SK-N-SH (cell line): ENCODE data around the gene EIF4E1B. TPM values are rescaled to one million over a fixed set of nuclear protein-coding genes. Genes with fewer than 3 reads are reported as not detected.

Experiments used
- CTCF ChIA-PET: fragments of 300-600, 350-600 bp; formaldehyde crosslinking; extraction: SDS; loops from one replicate; lab custom pipeline; 2021; lab: Yijun Ruan, JAX
- POLR2A ChIA-PET: fragments of 350-600 bp; sonication (Branson Sonifier 250); formaldehyde crosslinking; extraction: SDS; loops from one replicate; lab custom pipeline; 2020; ENCODE audit warnings: antibody characterized with exemption, inconsistent platforms; lab: Yijun Ruan, JAX
- DNase-seq: peaks from one replicate; pipeline ENCODE4 v3.0.0; 2012
- H2AFZ ChIP-seq: fragments of 200-600 bp; sonication (generic); 2 replicates; pipeline ENCODE4 v1.8.1; 2016; ENCODE audit warnings: antibody characterized with exemption, mild to moderate bottlenecking, low read depth
- H3F3A ChIP-seq: fragments of 200-600 bp; sonication (generic); replicated peaks from 2 replicates; pipeline ENCODE3; 2016; ENCODE audit warnings: antibody characterized with exemption, mild to moderate bottlenecking; ENCODE audit not compliant: insufficient read depth
- H3K27ac ChIP-seq, 2 experiments: fragments of 200-500 bp in 1 of 2; fragments of 200-600 bp in 1 of 2; sonication (Bioruptor generic) in 1 of 2; sonication (generic), shearing (Covaris generic) in 1 of 2; 2 replicates each; pipeline versions ENCODE4 v1.5.1 to v1.6.1; 2014 to 2016; ENCODE audit warnings: low read depth in 2 of 2, inconsistent platforms in 1 of 2, low read length in 1 of 2, mild to moderate bottlenecking in 1 of 2, mixed read lengths in 1 of 2
- H3K27me3 ChIP-seq: fragments of 200-600 bp; sonication (generic), shearing (Covaris generic); 2 replicates; pipeline ENCODE4 v1.6.1; 2016; ENCODE audit warnings: mixed run types; ENCODE audit not compliant: insufficient read depth
- H3K36me3 ChIP-seq, 2 experiments: fragments of 200-500 bp in 1 of 2; fragments of 200-600 bp in 1 of 2; sonication (Bioruptor generic) in 1 of 2; sonication (generic) in 1 of 2; replicated peaks in 1 of 2; 2 replicates each; pipeline versions ENCODE3 to v1.5.1; 2014 to 2016; ENCODE audit warnings: low read length in 1 of 2, mild to moderate bottlenecking in 1 of 2; ENCODE audit not compliant: insufficient read depth in 2 of 2, control insufficient read depth in 1 of 2
- H3K4me1 ChIP-seq, 2 experiments: fragments of 200-500 bp in 1 of 2; fragments of 200-600 bp in 1 of 2; sonication (Bioruptor generic) in 1 of 2; sonication (generic), shearing (Covaris generic) in 1 of 2; 2 replicates each; pipeline versions ENCODE4 v1.5.1 to v1.6.1; 2014 to 2016; ENCODE audit warnings: low read depth in 1 of 2, low read length in 1 of 2, mixed run types in 1 of 2; ENCODE audit not compliant: insufficient read depth in 2 of 2, control insufficient read depth in 1 of 2
- H3K4me2 ChIP-seq: fragments of 200-600 bp; sonication (generic), shearing (Covaris generic); 2 replicates; pipeline ENCODE4 v1.6.1; 2017; ENCODE audit warnings: mixed run types
- H3K4me3 ChIP-seq, 2 experiments: fragments of 200-500 bp in 1 of 2; fragments of 200-600 bp in 1 of 2; sonication (Bioruptor generic) in 1 of 2; sonication (generic), shearing (Covaris generic) in 1 of 2; 2 replicates each; pipeline versions ENCODE4 v1.5.1 to v1.8.1; 2014 to 2016; ENCODE audit warnings: low read depth in 2 of 2, inconsistent platforms in 1 of 2, low read length in 1 of 2, mild to moderate bottlenecking in 1 of 2, mixed read lengths in 1 of 2, moderate library complexity in 1 of 2
- H3K79me2 ChIP-seq: fragments of 200-600 bp; sonication (generic); 2 replicates; pipeline ENCODE4 v1.8.1; 2017; ENCODE audit warnings: mild to moderate bottlenecking; ENCODE audit not compliant: insufficient read depth
- H3K9ac ChIP-seq: fragments of 200-600 bp; sonication (generic); 2 replicates; pipeline ENCODE4 v1.6.1; 2017; ENCODE audit warnings: mixed run types
- H3K9me2 ChIP-seq: fragments of 200-600 bp; sonication (generic); 2 replicates; pipeline ENCODE4 v1.6.1; 2017; ENCODE audit warnings: mixed run types
- H3K9me3 ChIP-seq: fragments of 200-600 bp; sonication (generic); 2 replicates; pipeline ENCODE4 v1.6.1; 2017; ENCODE audit warnings: mixed run types, mild to moderate bottlenecking, moderate library complexity
- H4K20me1 ChIP-seq: fragments of 200-600 bp; sonication (generic); 2 replicates; pipeline ENCODE4 v1.6.1; 2017; ENCODE audit warnings: mild to moderate bottlenecking, mixed run types; ENCODE audit not compliant: insufficient read depth
- ELF1 ChIP-seq: IDR thresholded peaks from 2 replicates; pipeline ENCODE4 v1.4.0; 2012
- FOXJ3 ChIP-seq: sonication (generic); formaldehyde crosslinking; IDR thresholded peaks from 2 replicates; pipeline ENCODE4 v1.5.1; 2020; ENCODE audit warnings: mild to moderate bottlenecking, missing genetic modification reagents
- MAX ChIP-seq: IDR thresholded peaks from 2 replicates; pipeline ENCODE4 v1.4.0; 2012; ENCODE audit warnings: low read depth
- NRF1 ChIP-seq: IDR thresholded peaks from 2 replicates; pipeline ENCODE4 v1.6.1; 2012; ENCODE audit warnings: low read depth, mild to moderate bottlenecking, low read length
- RAD21 ChIP-seq: IDR thresholded peaks from 2 replicates; pipeline ENCODE4 v1.6.1; 2012; ENCODE audit warnings: mild to moderate bottlenecking, low read length
- RXRA ChIP-seq: IDR thresholded peaks from 2 replicates; pipeline ENCODE4 v1.4.0; 2012; ENCODE audit warnings: low read depth, mild to moderate bottlenecking, borderline replicate concordance
- SIN3A ChIP-seq: IDR thresholded peaks from 2 replicates; pipeline ENCODE4 v1.6.1; 2012; ENCODE audit warnings: low read depth, mild to moderate bottlenecking, low read length, moderate library complexity, borderline replicate concordance
- SMC3 ChIP-seq: IDR thresholded peaks from 2 replicates; pipeline ENCODE4 v1.6.1; 2012; ENCODE audit warnings: low read depth, low read length, improper control_type of control experiment
- TCF12 ChIP-seq: IDR thresholded peaks from 2 replicates; pipeline ENCODE4 v1.4.0; 2012
- ZBTB33 ChIP-seq: IDR thresholded peaks from 2 replicates; pipeline ENCODE4 v1.4.0; 2012; ENCODE audit warnings: low read depth, borderline replicate concordance
- WGBS: methylation state at CpG from one replicate; pipeline ENCODE4 v1.1.6; 2017; ENCODE audit warnings: low lambda C conversion rate; 5-methylcytosine and 5-hydroxymethylcytosine counted together
- polyA plus RNA-seq, 3 experiments: library from polyadenylated mRNA; depleted of rRNA; stranded (reverse); fragments of >200 nt; gene quantifications; 2 replicates each; pipeline ENCODE4 v1.2.3, GENCODE V29; 2012
- TF ChIP-seq, protein P1 (sequence below): IDR thresholded peaks from 2 replicates; pipeline ENCODE4 v1.4.0; 2012; ENCODE audit warnings: low read depth, borderline replicate concordance
- TF ChIP-seq, protein P2 (sequence below): IDR thresholded peaks from 2 replicates; pipeline ENCODE4; 2012

The EIF4E1B gene
- polyA plus RNA-seq, 1 of the 3 experiments (the other 2 are of a cell fraction): not detected

- no peak for TF ChIP-seq SIN3A
- TF ChIP-seq MAX: no peak
- TF ChIP-seq FOXJ3: no peak
Observed at GRCh38 chr5:176628406-176629228, 1.9 kb upstream of the EIF4E1B start (continued).

DNA sequence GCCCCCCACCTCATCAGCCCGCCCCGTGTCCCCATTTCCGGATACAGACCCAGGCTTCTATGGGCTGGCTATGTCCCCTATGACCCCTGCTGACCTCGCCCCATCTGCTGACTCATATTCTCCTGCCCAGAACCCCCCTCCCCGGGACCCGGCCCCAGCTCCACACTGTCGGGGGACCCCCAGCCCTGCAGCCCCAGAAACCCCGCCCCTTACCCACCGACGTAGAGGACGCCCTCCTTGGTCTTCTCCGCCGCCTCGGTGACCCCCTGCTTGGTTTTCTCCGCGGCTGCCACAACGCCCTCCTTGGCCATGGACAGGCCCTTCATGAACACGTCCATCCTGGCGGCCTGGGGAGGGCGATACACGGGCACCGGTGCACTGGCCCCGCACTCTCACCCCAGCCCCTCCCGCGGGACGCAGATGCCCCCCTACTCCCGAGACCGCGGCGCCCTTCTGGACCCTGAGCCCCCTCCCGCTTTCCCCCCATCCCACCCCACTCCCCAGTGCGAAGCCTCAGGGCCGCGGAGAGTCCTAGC lies 1.1 kb upstream of the EIF4E1B start:
- Histone ChIP-seq H2AFZ (no peak overlapping the region), H3K9me2 (no peaks in the 10 kb centered on the region), H4K20me1 (no peaks in the 10 kb centered on the region), H3K27ac (no peak overlapping the region), H3K4me2 (peak overlapping the region; percentile 90), H3K4me1 (peaks cover 0 to 9% of the 10 kb centered on the region in 2 experiments; a peak in 1 of 4 replicates), H3K4me3 (no peak overlapping the region; a peak in 1 of 4 replicates), H3K9ac (no peak overlapping the region), H3K79me2 (no peaks in the 10 kb centered on the region), H3K9me3 (no peaks in the 10 kb centered on the region), H3F3A (no peaks in the 10 kb centered on the region), H3K36me3 (no peaks in the 10 kb centered on the region), H3K27me3 (peaks cover 38% of the 10 kb centered on the region; the same call in 1 of the 2 replicates)
- POLR2A ChIA-PET: interaction anchor here (1.5 kb wide), 1 partner anchor 18 kb away, joined by 6 read pairs; the partner anchor contains the start of gene TSPAN17
- DNase-seq: peak; percentile 51
- CTCF ChIA-PET: interaction anchor here (0.6 to 3.5 kb wide), 9 partner anchors 8 to 758 kb away, joined by 3 to 16 read pairs (median 5); partner anchors contain the start of genes CPLX2 and TSPAN17
- WGBS: 49% methylated on average over 26 of the region's 34 CpGs
- TF ChIP-seq RAD21: no peak

GRCh38 chr5:176630681-176631222 lies 277 bp downstream of the EIF4E1B start:
- no peaks in the 10 kb centered on the region for H3K36me3 ChIP-seq
- H3K9me2 ChIP-seq: no peaks in the 10 kb centered on the region
- POLR2A ChIA-PET: interaction anchor here (1.0 to 1.5 kb wide), 2 partner anchors 17 to 93 kb away, joined by 3 to 6 read pairs; partner anchors contain the start of gene TSPAN17
- H3K79me2 ChIP-seq: no peaks in the 10 kb centered on the region
- CTCF ChIA-PET: interaction anchor here (0.9 to 3.5 kb wide), 10 partner anchors 10 to 901 kb away, joined by 3 to 16 read pairs (median 6); partner anchors contain the start of genes CLTB, TSPAN17 and ZNF346
- peak overlapping the region; percentile 90 for H3K4me2 ChIP-seq
- H4K20me1 ChIP-seq: no peaks in the 10 kb centered on the region
- H2AFZ ChIP-seq: peak overlapping the region; percentile 68; the same call in 1 of the 2 replicates
- TF ChIP-seq, protein P1, sequence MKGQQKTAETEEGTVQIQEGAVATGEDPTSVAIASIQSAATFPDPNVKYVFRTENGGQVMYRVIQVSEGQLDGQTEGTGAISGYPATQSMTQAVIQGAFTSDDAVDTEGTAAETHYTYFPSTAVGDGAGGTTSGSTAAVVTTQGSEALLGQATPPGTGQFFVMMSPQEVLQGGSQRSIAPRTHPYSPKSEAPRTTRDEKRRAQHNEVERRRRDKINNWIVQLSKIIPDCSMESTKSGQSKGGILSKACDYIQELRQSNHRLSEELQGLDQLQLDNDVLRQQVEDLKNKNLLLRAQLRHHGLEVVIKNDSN: no peak
- TF ChIP-seq, protein P2, sequence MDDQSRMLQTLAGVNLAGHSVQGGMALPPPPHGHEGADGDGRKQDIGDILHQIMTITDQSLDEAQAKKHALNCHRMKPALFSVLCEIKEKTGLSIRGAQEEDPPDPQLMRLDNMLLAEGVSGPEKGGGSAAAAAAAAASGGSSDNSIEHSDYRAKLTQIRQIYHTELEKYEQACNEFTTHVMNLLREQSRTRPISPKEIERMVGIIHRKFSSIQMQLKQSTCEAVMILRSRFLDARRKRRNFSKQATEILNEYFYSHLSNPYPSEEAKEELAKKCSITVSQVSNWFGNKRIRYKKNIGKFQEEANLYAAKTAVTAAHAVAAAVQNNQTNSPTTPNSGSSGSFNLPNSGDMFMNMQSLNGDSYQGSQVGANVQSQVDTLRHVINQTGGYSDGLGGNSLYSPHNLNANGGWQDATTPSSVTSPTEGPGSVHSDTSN: no peak
- TF ChIP-seq ELF1: no peak
- no peak for TF ChIP-seq SMC3
- TF ChIP-seq RXRA: no peak
- no peak for TF ChIP-seq NRF1
- no peak for TF ChIP-seq ZBTB33
- no peak for TF ChIP-seq TCF12
- 34% methylated on average over 20 of the region's 20 CpGs for WGBS
- H3K4me3 ChIP-seq: peak overlapping the region; percentile 40 to 59
- no peak overlapping the region for H3K27ac ChIP-seq
- DNase-seq: no peak
- H3K27me3 ChIP-seq: peaks cover 38% of the 10 kb centered on the region; the same call in 1 of the 2 replicates
- no peak overlapping the region for H3K9ac ChIP-seq
- no peaks in the 10 kb centered on the region for H3K9me3 ChIP-seq
- no peaks in the 10 kb centered on the region for H3F3A ChIP-seq
- H3K4me1 ChIP-seq: peaks cover 0 to 9% of the 10 kb centered on the region in 2 experiments; a peak in 1 of 4 replicates
